Spleen (tissue), 11 donors: Measurements from ENCODE around the gene SPTSSB. TPM values are rescaled to one million over a fixed set of nuclear protein-coding genes. Genes with fewer than 3 reads are reported as not detected.

Source experiments
- DNase-seq: peaks from one replicate; pipeline ENCODE4 v3.0.0-alpha.2; 2020
- H3K27ac ChIP-seq, 8 donors: fragments of 200-600 bp; sonication (generic) in 7 of 8; 1 replicate in 4 of 8; 2 replicates in 4 of 8; pipeline versions ENCODE4 v1.5.0 to v1.8.0; 2016 to 2021; ENCODE audit warnings: inconsistent platforms in 4 of 8, mild to moderate bottlenecking in 4 of 8, moderate library complexity in 1 of 8
- H3K27me3 ChIP-seq, 7 donors: fragments of 200-600 bp; sonication (generic) in 6 of 7; replicated peaks in 1 of 7; 1 replicate in 4 of 7; 2 replicates in 3 of 7; pipeline versions ENCODE4 v1.5.0 to v1.8.0; 2016 to 2021; ENCODE audit warnings: inconsistent platforms in 3 of 7, mild to moderate bottlenecking in 1 of 7
- H3K36me3 ChIP-seq, 6 donors: fragments of 200-600 bp; sonication (generic) in 5 of 6; 1 replicate in 4 of 6; 2 replicates in 2 of 6; pipeline versions ENCODE4 v1.5.0 to v1.8.0; 2016 to 2021; ENCODE audit warnings: inconsistent platforms in 2 of 6
- H3K4me1 ChIP-seq, 6 donors: fragments of 200-600 bp; sonication (generic) in 5 of 6; 1 replicate in 3 of 6; 2 replicates in 3 of 6; pipeline versions ENCODE4 v1.5.0 to v1.8.0; 2016 to 2021; ENCODE audit warnings: inconsistent platforms in 3 of 6
- H3K4me3 ChIP-seq, 8 donors: fragments of 200-600 bp; sonication (generic) in 7 of 8; 1 replicate in 4 of 8; 2 replicates in 4 of 8; pipeline versions ENCODE4 v1.5.0 to v1.8.0; 2016 to 2021; ENCODE audit warnings: inconsistent platforms in 4 of 8, mild to moderate bottlenecking in 4 of 8, moderate library complexity in 2 of 8
- H3K9me3 ChIP-seq, 8 donors: fragments of 200-600 bp; sonication (generic) in 7 of 8; 1 replicate in 4 of 8; 2 replicates in 4 of 8; pipeline versions ENCODE4 v1.5.0 to v1.8.0; 2016 to 2021; ENCODE audit warnings: inconsistent platforms in 4 of 8
- CTCF ChIP-seq, 11 experiments: fragments of 200-600 bp in 7 of 11; fragments of 450-650 bp in 4 of 11; sonication (generic) in 4 of 11; IDR thresholded peaks in 8 of 11; conservative IDR thresholded peaks in 3 of 11; 1 replicate in 7 of 11; 2 replicates in 4 of 11; pipeline versions ENCODE4 v1.4.0 to v1.8.0; 2016 to 2021; ENCODE audit warnings: antibody characterized with exemption in 11 of 11, inconsistent platforms in 4 of 11, mild to moderate bottlenecking in 1 of 11
- POLR2A ChIP-seq, 3 donors: fragments of 450-650 bp; IDR thresholded peaks; one replicate each; pipeline ENCODE4 v1.5.1; 2017; ENCODE audit warnings: antibody characterized with exemption in 3 of 3, mild to moderate bottlenecking in 1 of 3
- POLR2AphosphoS5 ChIP-seq, 3 donors: sonication (generic); formaldehyde crosslinking; IDR thresholded peaks; one replicate each; pipeline ENCODE4 v1.5.1; 2017; ENCODE audit warnings: antibody characterized with exemption in 3 of 3
- WGBS, 5 donors: extraction: QIAGEN DNeasy Blood & Tissue Kit in 3 of 5; methylation state at CpG; one replicate each; pipeline versions ENCODE4 v1.1.5 to v1.1.7; 2013 to 2018; 5-methylcytosine and 5-hydroxymethylcytosine counted together
- intact Hi-C: fragments of 100-400 bp; cut with DNase I; formaldehyde crosslinking; loops from one replicate; pipeline ENCODE4 v1.15.0; 2023; ENCODE audit warnings: low total_unique reads
- polyA plus RNA-seq, 3 donors: library from polyadenylated mRNA; stranded (reverse); fragments of 200-250 nt; gene quantifications; one replicate each; pipeline ENCODE4 v1.2.1, GENCODE V29; 2013
- total RNA-seq, 7 donors: library from RNA; depleted of rRNA in 3 of 7; stranded (reverse); fragments of >200 nt in 3 of 7; fragmentation: NEBNext Ultra II Directional in 4 of 7; extraction: Animal tissue kit (Norgen Biotek cat#: 25700) in 4 of 7; gene quantifications; one replicate each; pipeline versions ENCODE4 v1.1.0 to v1.2.1, GENCODE V29; 2016 to 2021
- donor health status: healthy with polysubstance abuse.
- donor health status: DM: no; HTN: no; CAD: no; lungs with moderate emphysema.
- donor health status: DM: no; HTN: no; CAD: no.
- donor health status: Bipolar disorder and iron deficiency.
- donor health status: healthy.
- donor health status: DM: no; HTN: no; CAD: no.
- donor health status: DM: yes; HTN: yes; CAD: no.

The SPTSSB gene
- total and polyA plus RNA-seq, 10 donors, result 0.26 to 4.5 (median 0.74) TPM

DNA sequence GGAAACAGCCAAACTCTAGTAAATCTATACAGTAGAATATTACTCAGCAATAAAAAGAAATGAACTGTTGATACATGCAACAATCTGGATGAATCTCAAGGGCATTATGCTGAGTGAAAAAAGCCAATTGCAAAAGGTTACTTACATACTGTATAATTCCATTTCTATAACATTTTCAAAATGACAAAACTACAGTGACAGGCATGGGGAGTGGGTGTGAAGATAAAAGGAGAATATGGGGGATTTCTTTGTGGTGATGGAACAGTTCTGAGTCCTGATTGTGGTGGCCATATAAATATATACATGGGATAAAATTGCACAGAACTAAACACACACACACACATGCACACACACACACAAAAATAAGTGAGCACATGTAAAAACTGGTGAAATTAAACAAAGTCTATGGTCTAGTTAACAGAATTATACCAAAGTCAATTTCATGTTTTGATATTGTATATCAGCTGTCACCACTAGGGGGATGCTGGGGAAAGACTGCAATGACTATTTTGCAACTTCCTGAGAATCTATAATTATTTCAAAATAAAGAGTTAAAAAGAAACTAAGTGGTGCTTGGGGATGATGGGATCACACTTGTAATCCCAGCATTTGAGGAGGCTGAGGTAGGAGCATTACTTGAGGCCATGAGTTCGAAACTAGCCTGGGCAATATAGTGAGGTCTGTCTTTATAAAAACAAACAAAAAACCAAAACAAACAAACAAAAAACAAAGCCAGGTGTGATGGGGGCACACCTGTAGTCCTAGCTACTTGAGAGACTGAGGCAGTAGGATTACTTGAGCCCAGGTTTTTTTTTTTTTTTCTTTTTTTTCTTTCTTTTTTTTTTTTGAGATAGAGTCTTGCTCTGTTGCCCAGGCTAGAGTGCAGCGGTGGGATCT lies 66.0 kb downstream of the SPTSSB start:
- Histone ChIP-seq H3K36me3 (no peaks in the 10 kb centered on the region), H3K4me3 (no peak overlapping the region), H3K27me3 (no peaks in the 10 kb centered on the region), H3K9me3 (peaks cover 0 to 21% (median 17%) of the 10 kb centered on the region in 8 donors), H3K27ac (no peak overlapping the region), H3K4me1 (peaks cover 0 to 10% (median 4%) of the 10 kb centered on the region in 6 donors)
- 82 to 96% (median 92%) methylated on average over 2 of the region's 2 CpGs for WGBS, 5 donors
- no peak for TF ChIP-seq POLR2AphosphoS5 (IDR thresholded peaks at IDR 0.05)
- peak in 10 of 11 experiments; percentile 8 to 54 (median 33) for TF ChIP-seq CTCF (IDR thresholded peaks at IDR 0.05 in 8 of 11, conservative IDR thresholded peaks at IDR 0.05 in 3 of 11)
- no peak for DNase-seq
- intact Hi-C loops, result no loop called here

DNA sequence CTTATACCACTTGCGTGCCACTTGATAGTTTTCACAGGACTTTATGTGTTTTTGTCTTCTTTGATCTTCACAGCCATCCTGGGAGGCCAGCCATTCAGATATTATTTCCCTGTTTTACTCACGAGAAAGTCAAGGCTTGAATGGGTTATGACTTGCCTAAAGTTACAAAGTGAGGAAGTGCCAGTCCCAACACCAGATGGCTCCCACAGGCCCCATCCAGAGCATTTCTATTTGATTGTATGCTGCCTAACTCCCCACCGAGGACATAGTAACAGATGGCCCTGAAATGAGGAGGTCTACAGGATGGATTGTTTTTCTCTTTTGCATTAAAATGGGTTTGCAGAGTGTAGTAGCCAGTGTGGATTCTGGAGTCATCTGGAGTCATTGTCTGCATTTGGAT lies 74.5 kb downstream of the SPTSSB start:
- 87 to 94% (median 89%) methylated on average over 3 of the region's 3 CpGs for WGBS, 5 donors
- Histone ChIP-seq H3K4me3 (no peak overlapping the region), H3K9me3 (peaks cover 0 to 40% (median 35%) of the 10 kb centered on the region in 8 donors), H3K36me3 (peaks cover 0 to 4% (median 0%) of the 10 kb centered on the region in 6 donors), H3K4me1 (no peaks in the 10 kb centered on the region), H3K27ac (no peak overlapping the region), H3K27me3 (no peaks in the 10 kb centered on the region)
- no peak for DNase-seq
- TF ChIP-seq POLR2AphosphoS5 (IDR thresholded peaks at IDR 0.05), result no peak
- TF ChIP-seq CTCF (IDR thresholded peaks at IDR 0.05 in 8 of 11, conservative IDR thresholded peaks at IDR 0.05 in 3 of 11), result no peak
- no peak for TF ChIP-seq POLR2A (IDR thresholded peaks at IDR 0.05)
- intact Hi-C loops, result no loop called here

DNA sequence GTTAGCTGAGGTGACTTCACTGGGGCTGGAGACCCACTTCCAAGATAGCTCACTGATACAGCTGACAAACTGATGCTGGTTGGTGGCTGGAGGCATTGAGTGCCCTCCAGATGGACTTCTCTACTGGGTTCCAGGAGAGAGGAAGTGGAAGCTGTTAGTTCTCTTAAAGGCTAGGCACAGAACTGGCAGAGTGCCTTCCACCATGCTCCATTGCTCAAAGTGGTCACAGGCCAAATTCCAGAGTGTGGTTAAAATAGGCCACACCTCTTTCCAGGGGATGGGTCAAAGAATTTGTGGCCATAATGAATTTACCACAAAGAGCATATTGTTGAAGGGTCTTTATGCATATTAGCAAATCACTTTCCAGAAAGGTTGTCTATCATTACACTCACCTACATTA lies 76.0 kb downstream of the SPTSSB start:
- no peaks in the 10 kb centered on the region for H3K4me1 ChIP-seq
- H3K27me3 ChIP-seq, result no peaks in the 10 kb centered on the region
- peaks cover 0 to 4% (median 0%) of the 10 kb centered on the region in 6 donors for H3K36me3 ChIP-seq
- H3K9me3 ChIP-seq, result peaks cover 0 to 40% (median 35%) of the 10 kb centered on the region in 8 donors
- no peak for DNase-seq
- H3K27ac ChIP-seq, result no peak overlapping the region
- intact Hi-C loops, result no loop called here
- TF ChIP-seq CTCF (IDR thresholded peaks at IDR 0.05 in 8 of 11, conservative IDR thresholded peaks at IDR 0.05 in 3 of 11) (no peak), POLR2A (IDR thresholded peaks at IDR 0.05) (no peak), POLR2AphosphoS5 (IDR thresholded peaks at IDR 0.05) (no peak)
- no peak overlapping the region for H3K4me3 ChIP-seq

Other genes with a start within 250 kb of the SPTSSB start
- 10 to 100 TPM; 26.8 to 46.6 (median 38.7) TPM for gene NMD3, start 150.2 kb downstream of the SPTSSB start, total RNA-seq
- gene NMD3, start 150.2 kb downstream of the SPTSSB start, polyA plus RNA-seq, result 10 to 100 TPM; 13.3 to 21.8 (median 17.1) TPM
- gene OTOL1, start 125.3 kb upstream of the SPTSSB start, total RNA-seq, result not detected
- gene OTOL1, start 125.3 kb upstream of the SPTSSB start, polyA plus RNA-seq, result not detected